22Rv1 (cell line): ENCODE measurements around the gene SMARCA4.

ENCODE experiments used
- ZFX ChIP-seq: fragments of 450-650 bp; IDR thresholded peaks from 2 replicates; pipeline ENCODE4 v1.6.1; 2017; ENCODE audit warnings: antibody characterized with exemption, borderline replicate concordance
- TF ChIP-seq, protein P1 (sequence below): fragments of 450-650 bp; IDR thresholded peaks from 2 replicates; pipeline ENCODE4 v1.5.1; 2017; ENCODE audit warnings: mild to moderate bottlenecking

DNA sequence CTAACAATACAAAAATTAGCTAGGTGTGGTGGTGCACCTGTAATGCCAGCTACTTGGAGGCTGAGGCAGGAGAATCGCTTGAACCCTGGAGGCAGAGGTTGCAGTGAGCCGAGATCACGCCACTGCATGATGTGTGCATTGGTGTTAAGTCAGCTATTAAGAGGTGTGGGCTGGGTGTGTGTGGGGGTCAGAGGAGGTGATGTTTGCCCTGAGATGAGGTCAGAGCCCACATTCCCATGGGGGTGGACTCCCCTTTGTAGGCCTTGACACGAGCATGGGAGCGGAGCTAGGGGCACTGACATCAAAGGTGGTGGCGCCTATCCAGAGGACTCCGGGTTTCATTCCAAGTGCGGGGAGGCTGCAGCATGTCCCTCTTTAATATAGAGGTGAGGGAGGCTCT is 93.8 kb downstream of the SMARCA4 start:
- TF ChIP-seq, protein P1, sequence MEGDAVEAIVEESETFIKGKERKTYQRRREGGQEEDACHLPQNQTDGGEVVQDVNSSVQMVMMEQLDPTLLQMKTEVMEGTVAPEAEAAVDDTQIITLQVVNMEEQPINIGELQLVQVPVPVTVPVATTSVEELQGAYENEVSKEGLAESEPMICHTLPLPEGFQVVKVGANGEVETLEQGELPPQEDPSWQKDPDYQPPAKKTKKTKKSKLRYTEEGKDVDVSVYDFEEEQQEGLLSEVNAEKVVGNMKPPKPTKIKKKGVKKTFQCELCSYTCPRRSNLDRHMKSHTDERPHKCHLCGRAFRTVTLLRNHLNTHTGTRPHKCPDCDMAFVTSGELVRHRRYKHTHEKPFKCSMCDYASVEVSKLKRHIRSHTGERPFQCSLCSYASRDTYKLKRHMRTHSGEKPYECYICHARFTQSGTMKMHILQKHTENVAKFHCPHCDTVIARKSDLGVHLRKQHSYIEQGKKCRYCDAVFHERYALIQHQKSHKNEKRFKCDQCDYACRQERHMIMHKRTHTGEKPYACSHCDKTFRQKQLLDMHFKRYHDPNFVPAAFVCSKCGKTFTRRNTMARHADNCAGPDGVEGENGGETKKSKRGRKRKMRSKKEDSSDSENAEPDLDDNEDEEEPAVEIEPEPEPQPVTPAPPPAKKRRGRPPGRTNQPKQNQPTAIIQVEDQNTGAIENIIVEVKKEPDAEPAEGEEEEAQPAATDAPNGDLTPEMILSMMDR = no peak
- TF ChIP-seq ZFX = no peak
